GM12874 (cell line): ENCODE results near the gene STAU1.

Source experiments
- CTCF ChIP-seq: IDR thresholded peaks from 2 replicates; pipeline ENCODE4 v1.5.1; 2011; ENCODE audit warnings: low read depth, mild to moderate bottlenecking, control low read depth, low read length, moderate library complexity; ENCODE audit not compliant: insufficient read depth

The STAU1 gene

GRCh38 chr20:49179368-49180277 lies 8.5 kb downstream of the STAU1 start:
- TF ChIP-seq CTCF = no peak

- no peak for TF ChIP-seq CTCF
Observed at GRCh38 chr20:49174183-49174582, 14.0 kb downstream of the STAU1 start.

GRCh38 chr20:49172413-49172812 lies 15.7 kb downstream of the STAU1 start:
- no peak for TF ChIP-seq CTCF

- no peak for TF ChIP-seq CTCF
Observed at GRCh38 chr20:49171909-49172308, 16.2 kb downstream of the STAU1 start.

- no peak for TF ChIP-seq CTCF
Observed at GRCh38 chr20:49170714-49171113, 17.4 kb downstream of the STAU1 start.

- no peak for TF ChIP-seq CTCF
Observed at GRCh38 chr20:49169547-49169946, 18.6 kb downstream of the STAU1 start.

- no peak for TF ChIP-seq CTCF
Observed at GRCh38 chr20:49167811-49168507, 20.2 kb downstream of the STAU1 start.
